Hepatocyte (in vitro differentiated cells): ENCODE measurements around the gene ERVFRD-1. TPM values are rescaled to one million over a fixed set of nuclear protein-coding genes. Genes with fewer than 3 reads are reported as not detected.

ENCODE experiments used
- DNase-seq: peaks from one replicate; pipeline ENCODE4 v3.0.0-alpha.2; 2016; ENCODE audit warnings: low spot score
- H2AFZ ChIP-seq: fragments of 200-600 bp; sonication (generic); 2 replicates; pipeline ENCODE4 v1.6.0; 2016; ENCODE audit warnings: antibody characterized with exemption, mild to moderate bottlenecking
- H3K27ac ChIP-seq: fragments of 200-600 bp; sonication (generic); 2 replicates; pipeline ENCODE4 v1.5.1; 2016; ENCODE audit warnings: mild to moderate bottlenecking
- H3K27me3 ChIP-seq: fragments of 200-600 bp; sonication (generic); 2 replicates; pipeline ENCODE4 v1.6.1; 2016
- H3K36me3 ChIP-seq: fragments of 200-600 bp; sonication (generic); replicated peaks from 2 replicates; pipeline ENCODE4 v1.5.1; 2016; ENCODE audit warnings: low read depth; ENCODE audit not compliant: insufficient read depth
- H3K4me1 ChIP-seq: fragments of 200-600 bp; sonication (generic); 2 replicates; pipeline ENCODE4 v1.5.1; 2016; ENCODE audit warnings: mild to moderate bottlenecking, moderate library complexity; ENCODE audit not compliant: insufficient read depth
- H3K4me2 ChIP-seq: fragments of 200-600 bp; sonication (generic); 2 replicates; pipeline ENCODE4 v1.6.0; 2016
- H3K4me3 ChIP-seq: fragments of 200-600 bp; sonication (generic); 2 replicates; pipeline ENCODE4 v1.5.1; 2016; ENCODE audit warnings: mild to moderate bottlenecking
- H3K79me2 ChIP-seq: fragments of 200-600 bp; sonication (generic); 2 replicates; pipeline ENCODE4 v1.6.0; 2017; ENCODE audit warnings: mild to moderate bottlenecking
- H3K9me2 ChIP-seq: fragments of 200-600 bp; sonication (generic); replicated peaks from 2 replicates; pipeline ENCODE4 v1.6.0; 2017; ENCODE audit warnings: mild to moderate bottlenecking; ENCODE audit not compliant: insufficient read depth
- H3K9me3 ChIP-seq: fragments of 200-600 bp; sonication (generic); 2 replicates; pipeline ENCODE4 v1.5.1; 2016; ENCODE audit warnings: low read depth, mild to moderate bottlenecking
- H4K20me1 ChIP-seq: fragments of 200-600 bp; sonication (generic); 2 replicates; pipeline ENCODE4 v1.6.0; 2016; ENCODE audit warnings: mild to moderate bottlenecking; ENCODE audit not compliant: insufficient read depth, poor library complexity, severe bottlenecking
- CTCF ChIP-seq: fragments of 200-600 bp; sonication (generic); IDR thresholded peaks from 2 replicates; pipeline ENCODE4 v1.5.1; 2016; ENCODE audit warnings: antibody characterized with exemption, mild to moderate bottlenecking; ENCODE audit not compliant: poor library complexity
- EZH2 ChIP-seq: fragments of 200-600 bp; sonication (generic); IDR thresholded peaks from 2 replicates; pipeline ENCODE4 v1.6.1; 2016; ENCODE audit warnings: antibody characterized with exemption, mild to moderate bottlenecking, borderline replicate concordance
- EZH2phosphoT487 ChIP-seq: fragments of 200-600 bp; sonication (generic); IDR thresholded peaks from one replicate; pipeline ENCODE4 v1.6.1; 2018; ENCODE audit warnings: antibody characterized with exemption, mild to moderate bottlenecking, low read depth, moderate library complexity; ENCODE audit not compliant: unreplicated experiment, severe bottlenecking
- WGBS: methylation state at CpG from one replicate; pipeline ENCODE4 v1.1.6; 2016; ENCODE audit warnings: low lambda C conversion rate; ENCODE audit errors: missing lambda C conversion rate; 5-methylcytosine and 5-hydroxymethylcytosine counted together
- polyA plus RNA-seq: library from polyadenylated mRNA; unstranded; fragments of >200 nt; fragmentation: Nextera tagmentation; extraction: Ambion mirVana; gene quantifications from 2 replicates; pipeline ENCODE4 v1.2.1, GENCODE V29; 2016
- total RNA-seq: library from RNA; depleted of rRNA; stranded (reverse); fragments of >200 nt; gene quantifications from 2 replicates; pipeline ENCODE4 v1.2.3, GENCODE V29; 2014

The ERVFRD-1 gene
- total and polyA plus RNA-seq, 2 experiments from 2014 or later: 2.2 to 4.9 TPM

GRCh38 chr6:11085758-11086435 lies 25.6 kb downstream of the ERVFRD-1 start:
- H3K79me2 ChIP-seq: no peaks in the 10 kb centered on the region
- DNase-seq: no peak
- 46% methylated on average over 3 of the region's 3 CpGs for WGBS
- H3K36me3 ChIP-seq: no peaks in the 10 kb centered on the region
- no peak for TF ChIP-seq EZH2phosphoT487
- TF ChIP-seq EZH2: no peak
- TF ChIP-seq CTCF: no peak
- no peaks in the 10 kb centered on the region for H3K27me3 ChIP-seq
- no peak overlapping the region for H3K27ac ChIP-seq
- H4K20me1 ChIP-seq: no peaks in the 10 kb centered on the region
- H3K4me1 ChIP-seq: no peaks in the 10 kb centered on the region
- no peak overlapping the region for H3K4me3 ChIP-seq
- no peak overlapping the region for H2AFZ ChIP-seq
- H3K9me3 ChIP-seq: no peaks in the 10 kb centered on the region
- H3K9me2 ChIP-seq: no peaks in the 10 kb centered on the region
- H3K4me2 ChIP-seq: no peak overlapping the region

DNA sequence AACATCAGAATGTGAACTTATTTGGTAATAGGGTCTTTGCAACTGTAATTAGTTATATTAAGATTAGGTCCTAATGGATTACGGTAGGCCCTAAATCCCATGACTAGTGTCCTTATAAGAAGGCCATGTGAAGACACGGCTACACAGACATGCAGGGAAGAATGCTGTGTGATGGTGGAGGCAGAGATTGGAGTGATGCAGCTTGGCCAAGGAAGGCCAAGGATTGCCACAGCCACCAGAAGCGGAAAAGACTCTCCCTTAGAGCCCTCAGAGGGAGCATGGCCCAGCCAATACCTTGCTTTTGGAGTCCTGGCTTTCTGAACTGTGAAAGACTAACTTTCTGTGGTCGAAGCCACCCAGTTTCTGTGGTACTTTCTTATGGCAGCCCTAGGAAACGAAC lies 27.6 kb downstream of the ERVFRD-1 start:
- 91% methylated on average over 5 of the region's 5 CpGs for WGBS
- Histone ChIP-seq H3K9me2 (no peaks in the 10 kb centered on the region), H2AFZ (no peak overlapping the region), H3K27me3 (no peaks in the 10 kb centered on the region), H4K20me1 (no peaks in the 10 kb centered on the region), H3K36me3 (no peaks in the 10 kb centered on the region), H3K4me3 (no peak overlapping the region), H3K4me2 (no peak overlapping the region), H3K79me2 (no peaks in the 10 kb centered on the region), H3K9me3 (no peaks in the 10 kb centered on the region), H3K4me1 (no peaks in the 10 kb centered on the region), H3K27ac (no peak overlapping the region)
- TF ChIP-seq CTCF: no peak
- TF ChIP-seq EZH2: no peak
- TF ChIP-seq EZH2phosphoT487: no peak
- DNase-seq: no peak

DNA sequence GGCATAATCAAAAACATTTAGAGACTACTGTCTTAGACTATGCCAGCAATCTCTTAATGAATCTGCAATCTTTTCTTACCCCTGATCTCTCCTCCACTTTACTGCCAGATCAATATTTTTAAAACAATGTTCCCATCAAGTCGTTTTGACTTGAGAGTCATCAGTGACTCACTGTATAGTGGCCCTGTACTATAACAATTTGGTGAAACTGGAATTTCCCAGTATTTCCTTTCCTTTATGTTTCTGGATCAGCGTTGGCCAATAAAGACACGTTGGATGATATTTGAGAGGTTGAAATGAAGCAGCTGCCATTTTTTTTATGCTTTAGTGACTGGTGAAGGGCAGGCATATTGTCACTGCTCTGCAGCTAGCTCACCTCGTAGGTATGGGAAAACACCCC lies 28.0 kb downstream of the ERVFRD-1 start:
- H3K9me3 ChIP-seq: no peaks in the 10 kb centered on the region
- no peaks in the 10 kb centered on the region for H4K20me1 ChIP-seq
- TF ChIP-seq EZH2phosphoT487: no peak
- TF ChIP-seq CTCF: no peak
- no peak for TF ChIP-seq EZH2
- no peaks in the 10 kb centered on the region for H3K4me1 ChIP-seq
- no peak overlapping the region for H3K27ac ChIP-seq
- H3K27me3 ChIP-seq: no peaks in the 10 kb centered on the region
- 75% methylated on average over 4 of the region's 4 CpGs for WGBS
- H3K9me2 ChIP-seq: no peaks in the 10 kb centered on the region
- DNase-seq: no peak
- H3K4me3 ChIP-seq: no peak overlapping the region
- no peaks in the 10 kb centered on the region for H3K79me2 ChIP-seq
- no peaks in the 10 kb centered on the region for H3K36me3 ChIP-seq
- no peak overlapping the region for H3K4me2 ChIP-seq
- H2AFZ ChIP-seq: no peak overlapping the region
